HepG2 (cell line): ENCODE data around the gene VAC14. TPM values are rescaled to one million over a fixed set of nuclear protein-coding genes. Genes with fewer than 3 reads are reported as not detected.
A peak's percentile ranks its signal among the peaks of the same experiment; 100 is the strongest.

Experiments used
- ASH2L ChIP-seq: fragments of 300-600, 200-600 bp; sonication (generic); IDR thresholded peaks from 2 replicates; pipeline ENCODE4 v1.7.0; 2017; ENCODE audit warnings: low read depth, mild to moderate bottlenecking, moderate library complexity, mixed read lengths, low read length; ENCODE audit not compliant: insufficient read length
- GABPB1 ChIP-seq: IDR thresholded peaks from 2 replicates; pipeline ENCODE4 v1.6.1; 2016; ENCODE audit warnings: mild to moderate bottlenecking, missing genetic modification reagents, moderate library complexity, missing compliant biosample characterization
- ISX ChIP-seq: sonication (generic); formaldehyde crosslinking; conservative IDR thresholded peaks from 2 replicates; pipeline ENCODE4 v1.5.0; 2020; ENCODE audit warnings: missing genetic modification reagents
- ONECUT2 ChIP-seq: sonication (generic); formaldehyde crosslinking; IDR thresholded peaks from 2 replicates; pipeline ENCODE4 v1.4.0; 2020; ENCODE audit warnings: missing genetic modification reagents
- RERE ChIP-seq: IDR thresholded peaks from 2 replicates; pipeline ENCODE4 v1.6.1; 2016; ENCODE audit warnings: low read depth, missing genetic modification reagents, missing compliant biosample characterization
- SAP130 ChIP-seq: IDR thresholded peaks from 2 replicates; pipeline ENCODE4 v1.6.1; 2016; ENCODE audit warnings: low read depth
- STAG1 ChIP-seq: sonication (generic); formaldehyde crosslinking; IDR thresholded peaks from 2 replicates; pipeline ENCODE4 v1.4.0; 2020; ENCODE audit warnings: missing genetic modification reagents
- ZNF33A ChIP-seq: sonication (generic); formaldehyde crosslinking; IDR thresholded peaks from 2 replicates; pipeline ENCODE4 v1.5.1; 2020; ENCODE audit warnings: missing genetic modification reagents, mild to moderate bottlenecking, moderate library complexity, borderline replicate concordance
- ZNF530 ChIP-seq: sonication (generic); formaldehyde crosslinking; IDR thresholded peaks from 2 replicates; pipeline ENCODE4 v1.5.0; 2020; ENCODE audit warnings: low read depth, mild to moderate bottlenecking, missing genetic modification reagents
- ZNF629 ChIP-seq: sonication (generic); formaldehyde crosslinking; conservative IDR thresholded peaks from 2 replicates; pipeline ENCODE4 v1.5.0; 2020; ENCODE audit warnings: missing genetic modification reagents
- ZNF740 ChIP-seq: sonication (generic); formaldehyde crosslinking; IDR thresholded peaks from 2 replicates; pipeline ENCODE4 v1.4.0; 2020; ENCODE audit warnings: missing genetic modification reagents
- ZNF761 ChIP-seq: sonication (generic); formaldehyde crosslinking; conservative IDR thresholded peaks from 2 replicates; pipeline ENCODE4 v1.4.0; 2020; ENCODE audit warnings: mild to moderate bottlenecking, missing genetic modification reagents
- polyA plus RNA-seq, 8 experiments: library from polyadenylated mRNA; depleted of rRNA in 3 of 8; stranded (reverse) in 7 of 8; unstranded in 1 of 8; fragments of >200 nt; fragmentation: Illumina TruSeq in 4 of 8; extraction: Trizol in 4 of 8; gene quantifications; 2 replicates each; pipeline versions ENCODE4 v1.2.1 to v1.2.3, GENCODE V29; 2011 to 2016; ENCODE audit warnings: low read depth in 4 of 8, missing spikeins in 1 of 8, mixed read lengths in 1 of 8; ENCODE audit not compliant: insufficient read depth in 1 of 8
- total RNA-seq, 5 experiments: library from RNA; depleted of rRNA; stranded (reverse); fragments of >200 nt; fragmentation: Illumina TruSeq; extraction: Trizol; gene quantifications; 2 replicates each; pipeline ENCODE4 v1.2.3, GENCODE V29; 2016; ENCODE audit warnings: low read depth in 1 of 5
- TF ChIP-seq, protein P1 (sequence below): sonication (generic); formaldehyde crosslinking; IDR thresholded peaks from 2 replicates; pipeline ENCODE4; 2020; ENCODE audit warnings: missing genetic modification reagents, mild to moderate bottlenecking, borderline replicate concordance

The VAC14 gene
- total and polyA plus RNA-seq, 2 of the 13 experiments (the other 11 are each of a cell fraction or from before 2014, with no cell fraction given), result 23.5 to 24.6 TPM

GRCh38 chr16:70724146-70725023 lies 76.6 kb downstream of the VAC14 start (continued):
- TF ChIP-seq RERE (CRISPR knock-in tag) (0 out of 2 replicates have a peak, but pooled peaks have one; percentile 35), ZNF629 (CRISPR knock-in tag) (0 out of 2 replicates have a peak, but pooled peaks have one; percentile 4), STAG1 (no peak; the same call in 1 of the 2 replicates), ZNF530 (no peak), ASH2L (peak; percentile 96), ZNF761 (CRISPR knock-in tag) (no peak; the same call in none of the 2 replicates), ZNF33A (peak; percentile 93; the same call in 1 of the 2 replicates), ONECUT2 (peak; percentile 100), GABPB1 (peak; percentile 30; the same call in 1 of the 2 replicates), ZNF740 (CRISPR knock-in tag) (peak; percentile 89), ISX (CRISPR knock-in tag) (no peak), SAP130 (CRISPR knock-in tag) (peak; percentile 85)
- TF ChIP-seq, protein P1, sequence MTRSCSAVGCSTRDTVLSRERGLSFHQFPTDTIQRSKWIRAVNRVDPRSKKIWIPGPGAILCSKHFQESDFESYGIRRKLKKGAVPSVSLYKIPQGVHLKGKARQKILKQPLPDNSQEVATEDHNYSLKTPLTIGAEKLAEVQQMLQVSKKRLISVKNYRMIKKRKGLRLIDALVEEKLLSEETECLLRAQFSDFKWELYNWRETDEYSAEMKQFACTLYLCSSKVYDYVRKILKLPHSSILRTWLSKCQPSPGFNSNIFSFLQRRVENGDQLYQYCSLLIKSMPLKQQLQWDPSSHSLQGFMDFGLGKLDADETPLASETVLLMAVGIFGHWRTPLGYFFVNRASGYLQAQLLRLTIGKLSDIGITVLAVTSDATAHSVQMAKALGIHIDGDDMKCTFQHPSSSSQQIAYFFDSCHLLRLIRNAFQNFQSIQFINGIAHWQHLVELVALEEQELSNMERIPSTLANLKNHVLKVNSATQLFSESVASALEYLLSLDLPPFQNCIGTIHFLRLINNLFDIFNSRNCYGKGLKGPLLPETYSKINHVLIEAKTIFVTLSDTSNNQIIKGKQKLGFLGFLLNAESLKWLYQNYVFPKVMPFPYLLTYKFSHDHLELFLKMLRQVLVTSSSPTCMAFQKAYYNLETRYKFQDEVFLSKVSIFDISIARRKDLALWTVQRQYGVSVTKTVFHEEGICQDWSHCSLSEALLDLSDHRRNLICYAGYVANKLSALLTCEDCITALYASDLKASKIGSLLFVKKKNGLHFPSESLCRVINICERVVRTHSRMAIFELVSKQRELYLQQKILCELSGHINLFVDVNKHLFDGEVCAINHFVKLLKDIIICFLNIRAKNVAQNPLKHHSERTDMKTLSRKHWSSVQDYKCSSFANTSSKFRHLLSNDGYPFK (CRISPR knock-in tag), result peak; percentile 67; the same call in 1 of the 2 replicates
